Measurements from ENCODE around the gene KRTAP10-4. TPM values are rescaled to one million over a fixed set of nuclear protein-coding genes. Genes with fewer than 3 reads are reported as not detected.

KRTAP10-4 gene
- total and polyA plus RNA-seq, 2 experiments from 2014 or later, result not detected

GRCh38 chr21:44558695-44559094 is 14.8 kb upstream of the KRTAP10-4 start, which contains the start of gene KRTAP10-3:
Gene KRTAP10-3, minus strand, starts transcription at chr21:44558795. Its CDS starts 80 bp downstream, at chr21:44558715.
- no peaks in the 10 kb centered on the region for H3K4me1 ChIP-seq (ENCODE audit: insufficient read depth)
- TF ChIP-seq CTCF (IDR thresholded peaks at IDR 0.05; ENCODE audit: poor library complexity) (no peak), EZH2phosphoT487 (IDR thresholded peaks at IDR 0.05; ENCODE audit: low read depth, severe bottlenecking, unreplicated experiment) (no peak), EZH2 (IDR thresholded peaks at IDR 0.05; ENCODE audit: borderline replicate concordance) (no peak)
- H3K27ac ChIP-seq, result no peak within 1 kb of the TSS
- H3K4me3 ChIP-seq, result no peak within 1 kb of the TSS
- DNase-seq (ENCODE audit: low spot score), result no peak
- H4K20me1 ChIP-seq (ENCODE audit: insufficient read depth, poor library complexity, severe bottlenecking), result no peaks in the 10 kb centered on the region
- H3K79me2 ChIP-seq, result no peaks in the 10 kb centered on the region
- no peaks in the 10 kb centered on the region for H3K9me2 ChIP-seq (replicated peaks; ENCODE audit: insufficient read depth)
- H3K36me3 ChIP-seq (replicated peaks; ENCODE audit: insufficient read depth, low read depth), result no peaks in the 10 kb centered on the region
- H3K9me3 ChIP-seq (ENCODE audit: low read depth), result no peaks in the 10 kb centered on the region
- H3K4me2 ChIP-seq, result no peak within 1 kb of the TSS
- H2AFZ ChIP-seq, result no peak within 1 kb of the TSS
- 77% methylated on average over 5 of the region's 5 CpGs for WGBS (ENCODE audit: low lambda C conversion rate, missing lambda C conversion rate)
- H3K27me3 ChIP-seq, result no peaks in the 10 kb centered on the region

GRCh38 chr21:44564099-44564498 is 9.4 kb upstream of the KRTAP10-4 start:
- Histone ChIP-seq H3K4me3 (no peak overlapping the region), H2AFZ (no peak overlapping the region), H3K4me2 (no peak overlapping the region), H3K79me2 (no peaks in the 10 kb centered on the region), H3K36me3 (replicated peaks; ENCODE audit: insufficient read depth, low read depth) (no peaks in the 10 kb centered on the region), H3K27ac (no peak overlapping the region), H3K4me1 (ENCODE audit: insufficient read depth) (no peaks in the 10 kb centered on the region), H3K9me3 (ENCODE audit: low read depth) (no peaks in the 10 kb centered on the region), H3K27me3 (no peaks in the 10 kb centered on the region), H3K9me2 (replicated peaks; ENCODE audit: insufficient read depth) (no peaks in the 10 kb centered on the region), H4K20me1 (ENCODE audit: insufficient read depth, poor library complexity, severe bottlenecking) (no peaks in the 10 kb centered on the region)
- DNase-seq (ENCODE audit: low spot score), result no peak
- 94% methylated on average over 1 of the region's 1 CpG for WGBS (ENCODE audit: low lambda C conversion rate, missing lambda C conversion rate)
- TF ChIP-seq EZH2 (IDR thresholded peaks at IDR 0.05; ENCODE audit: borderline replicate concordance), result no peak
- no peak for TF ChIP-seq EZH2phosphoT487 (IDR thresholded peaks at IDR 0.05; ENCODE audit: low read depth, severe bottlenecking, unreplicated experiment)
- no peak for TF ChIP-seq CTCF (IDR thresholded peaks at IDR 0.05; ENCODE audit: poor library complexity)

GRCh38 chr21:44564886-44565598 is 8.5 kb upstream of the KRTAP10-4 start:
- WGBS (ENCODE audit: low lambda C conversion rate, missing lambda C conversion rate), result 8% methylated on average over 1 of the region's 1 CpG
- Histone ChIP-seq H4K20me1 (ENCODE audit: insufficient read depth, poor library complexity, severe bottlenecking) (no peaks in the 10 kb centered on the region), H3K36me3 (replicated peaks; ENCODE audit: insufficient read depth, low read depth) (no peaks in the 10 kb centered on the region), H3K9me2 (replicated peaks; ENCODE audit: insufficient read depth) (no peaks in the 10 kb centered on the region), H3K79me2 (no peaks in the 10 kb centered on the region), H3K9me3 (ENCODE audit: low read depth) (no peaks in the 10 kb centered on the region), H3K4me2 (no peak overlapping the region), H3K27me3 (no peaks in the 10 kb centered on the region), H3K27ac (no peak overlapping the region), H3K4me1 (ENCODE audit: insufficient read depth) (no peaks in the 10 kb centered on the region), H2AFZ (no peak overlapping the region), H3K4me3 (no peak overlapping the region)
- DNase-seq (ENCODE audit: low spot score), result no peak
- TF ChIP-seq CTCF (IDR thresholded peaks at IDR 0.05; ENCODE audit: poor library complexity) (no peak), EZH2 (IDR thresholded peaks at IDR 0.05; ENCODE audit: borderline replicate concordance) (no peak), EZH2phosphoT487 (IDR thresholded peaks at IDR 0.05; ENCODE audit: low read depth, severe bottlenecking, unreplicated experiment) (no peak)
